SK-N-SH (cell line): ENCODE data around the gene KRT81. TPM values are rescaled to one million over a fixed set of nuclear protein-coding genes. Genes with fewer than 3 reads are reported as not detected.

Source experiments
- CTCF ChIA-PET: fragments of 300-600, 350-600 bp; formaldehyde crosslinking; extraction: SDS; loops from one replicate; lab custom pipeline; 2021; lab: Yijun Ruan, JAX
- POLR2A ChIA-PET: fragments of 350-600 bp; sonication (Branson Sonifier 250); formaldehyde crosslinking; extraction: SDS; loops from one replicate; lab custom pipeline; 2020; ENCODE audit warnings: antibody characterized with exemption, inconsistent platforms; lab: Yijun Ruan, JAX
- DNase-seq: peaks from one replicate; pipeline ENCODE4 v3.0.0; 2012
- H2AFZ ChIP-seq: fragments of 200-600 bp; sonication (generic); 2 replicates; pipeline ENCODE4 v1.8.1; 2016; ENCODE audit warnings: antibody characterized with exemption, mild to moderate bottlenecking, low read depth
- H3F3A ChIP-seq: fragments of 200-600 bp; sonication (generic); replicated peaks from 2 replicates; pipeline ENCODE3; 2016; ENCODE audit warnings: antibody characterized with exemption, mild to moderate bottlenecking; ENCODE audit not compliant: insufficient read depth
- H3K27ac ChIP-seq, 2 experiments: fragments of 200-500 bp in 1 of 2; fragments of 200-600 bp in 1 of 2; sonication (Bioruptor generic) in 1 of 2; sonication (generic), shearing (Covaris generic) in 1 of 2; 2 replicates each; pipeline versions ENCODE4 v1.5.1 to v1.6.1; 2014 to 2016; ENCODE audit warnings: low read depth in 2 of 2, inconsistent platforms in 1 of 2, low read length in 1 of 2, mild to moderate bottlenecking in 1 of 2, mixed read lengths in 1 of 2
- H3K27me3 ChIP-seq: fragments of 200-600 bp; sonication (generic), shearing (Covaris generic); 2 replicates; pipeline ENCODE4 v1.6.1; 2016; ENCODE audit warnings: mixed run types; ENCODE audit not compliant: insufficient read depth
- H3K36me3 ChIP-seq, 2 experiments: fragments of 200-500 bp in 1 of 2; fragments of 200-600 bp in 1 of 2; sonication (Bioruptor generic) in 1 of 2; sonication (generic) in 1 of 2; replicated peaks in 1 of 2; 2 replicates each; pipeline versions ENCODE3 to v1.5.1; 2014 to 2016; ENCODE audit warnings: low read length in 1 of 2, mild to moderate bottlenecking in 1 of 2; ENCODE audit not compliant: insufficient read depth in 2 of 2, control insufficient read depth in 1 of 2
- H3K4me1 ChIP-seq, 2 experiments: fragments of 200-500 bp in 1 of 2; fragments of 200-600 bp in 1 of 2; sonication (Bioruptor generic) in 1 of 2; sonication (generic), shearing (Covaris generic) in 1 of 2; 2 replicates each; pipeline versions ENCODE4 v1.5.1 to v1.6.1; 2014 to 2016; ENCODE audit warnings: low read depth in 1 of 2, low read length in 1 of 2, mixed run types in 1 of 2; ENCODE audit not compliant: insufficient read depth in 2 of 2, control insufficient read depth in 1 of 2
- H3K4me2 ChIP-seq: fragments of 200-600 bp; sonication (generic), shearing (Covaris generic); 2 replicates; pipeline ENCODE4 v1.6.1; 2017; ENCODE audit warnings: mixed run types
- H3K4me3 ChIP-seq, 2 experiments: fragments of 200-500 bp in 1 of 2; fragments of 200-600 bp in 1 of 2; sonication (Bioruptor generic) in 1 of 2; sonication (generic), shearing (Covaris generic) in 1 of 2; 2 replicates each; pipeline versions ENCODE4 v1.5.1 to v1.8.1; 2014 to 2016; ENCODE audit warnings: low read depth in 2 of 2, inconsistent platforms in 1 of 2, low read length in 1 of 2, mild to moderate bottlenecking in 1 of 2, mixed read lengths in 1 of 2, moderate library complexity in 1 of 2
- H3K79me2 ChIP-seq: fragments of 200-600 bp; sonication (generic); 2 replicates; pipeline ENCODE4 v1.8.1; 2017; ENCODE audit warnings: mild to moderate bottlenecking; ENCODE audit not compliant: insufficient read depth
- H3K9ac ChIP-seq: fragments of 200-600 bp; sonication (generic); 2 replicates; pipeline ENCODE4 v1.6.1; 2017; ENCODE audit warnings: mixed run types
- H3K9me2 ChIP-seq: fragments of 200-600 bp; sonication (generic); 2 replicates; pipeline ENCODE4 v1.6.1; 2017; ENCODE audit warnings: mixed run types
- H3K9me3 ChIP-seq: fragments of 200-600 bp; sonication (generic); 2 replicates; pipeline ENCODE4 v1.6.1; 2017; ENCODE audit warnings: mixed run types, mild to moderate bottlenecking, moderate library complexity
- H4K20me1 ChIP-seq: fragments of 200-600 bp; sonication (generic); 2 replicates; pipeline ENCODE4 v1.6.1; 2017; ENCODE audit warnings: mild to moderate bottlenecking, mixed run types; ENCODE audit not compliant: insufficient read depth
- CTCF ChIP-seq: fragments of 200-600 bp; sonication (generic); IDR thresholded peaks from 2 replicates; pipeline ENCODE4 v1.6.1; 2017; ENCODE audit warnings: antibody characterized with exemption, mild to moderate bottlenecking, moderate library complexity
- FOSL2 ChIP-seq: IDR thresholded peaks from 2 replicates; pipeline ENCODE4 v1.4.0; 2012; ENCODE audit warnings: low read depth, mild to moderate bottlenecking, moderate library complexity, borderline replicate concordance
- GATA2 ChIP-seq: sonication (generic); formaldehyde crosslinking; IDR thresholded peaks from 2 replicates; pipeline ENCODE4 v1.5.0; 2020; ENCODE audit warnings: mild to moderate bottlenecking, missing genetic modification reagents
- JUND ChIP-seq: IDR thresholded peaks from 2 replicates; pipeline ENCODE4 v1.4.0; 2012
- MAX ChIP-seq: IDR thresholded peaks from 2 replicates; pipeline ENCODE4 v1.4.0; 2012; ENCODE audit warnings: low read depth
- NFIC ChIP-seq: IDR thresholded peaks from 2 replicates; pipeline ENCODE4 v1.4.0; 2012; ENCODE audit warnings: borderline replicate concordance
- PBX3 ChIP-seq: IDR thresholded peaks from 2 replicates; pipeline ENCODE4; 2012
- TAF1 ChIP-seq: IDR thresholded peaks from 2 replicates; pipeline ENCODE4 v1.6.1; 2012; ENCODE audit warnings: low read depth, mild to moderate bottlenecking, low read length, moderate library complexity, borderline replicate concordance
- TCF12 ChIP-seq: IDR thresholded peaks from 2 replicates; pipeline ENCODE4 v1.4.0; 2012
- USF1 ChIP-seq: IDR thresholded peaks from 2 replicates; pipeline ENCODE4 v1.4.0; 2012; ENCODE audit warnings: low read depth, borderline replicate concordance
- YY1 ChIP-seq: IDR thresholded peaks from 2 replicates; pipeline ENCODE4 v1.4.0; 2012; ENCODE audit warnings: low read depth, mild to moderate bottlenecking
- WGBS: methylation state at CpG from one replicate; pipeline ENCODE4 v1.1.6; 2017; ENCODE audit warnings: low lambda C conversion rate; 5-methylcytosine and 5-hydroxymethylcytosine counted together
- polyA plus RNA-seq, 3 experiments: library from polyadenylated mRNA; depleted of rRNA; stranded (reverse); fragments of >200 nt; gene quantifications; 2 replicates each; pipeline ENCODE4 v1.2.3, GENCODE V29; 2012

Gene KRT81
- polyA plus RNA-seq, 1 of the 3 experiments (the other 2 are of a cell fraction): 1.9 TPM

GRCh38 chr12:52320784-52321400 lies 29.6 kb upstream of the KRT81 start, which contains the start of gene KRT83 (continued):
- TF ChIP-seq CTCF: no peak

GRCh38 chr12:52319097-52319496 lies 27.8 kb upstream of the KRT81 start:
- Histone ChIP-seq H2AFZ (no peak overlapping the region), H3K4me3 (no peak overlapping the region), H3K9me3 (no peaks in the 10 kb centered on the region)
- TF ChIP-seq GATA2 (no peak), TCF12 (no peak), USF1 (no peak), NFIC (no peak), FOSL2 (no peak), JUND (no peak), YY1 (no peak), PBX3 (no peak), MAX (no peak), TAF1 (no peak)
- TF ChIP-seq, all 33 proteins: peak for 0
- WGBS: 64% methylated on average over 10 of the region's 11 CpGs
- H3K4me2 ChIP-seq: no peak overlapping the region
- no peaks in the 10 kb centered on the region; the same call in 1 of the 2 replicates for H3K27me3 ChIP-seq
- no peak overlapping the region for H3K9ac ChIP-seq
- H3K27ac ChIP-seq: no peak overlapping the region
- H3K79me2 ChIP-seq: no peaks in the 10 kb centered on the region
- DNase-seq: no peak
- ChIA-PET POLR2A (no interaction called here), CTCF (interaction anchor here (0.7 to 12.6 kb wide), 19 partner anchors 8 to 560 kb away, joined by 3 to 218 read pairs (median 4); no protein-coding TSS in a partner anchor)
- no peaks in the 10 kb centered on the region for H3K4me1 ChIP-seq
- H3K36me3 ChIP-seq: no peaks in the 10 kb centered on the region
- H4K20me1 ChIP-seq: no peaks in the 10 kb centered on the region
- no peaks in the 10 kb centered on the region for H3F3A ChIP-seq
- no peaks in the 10 kb centered on the region for H3K9me2 ChIP-seq
